Liver (tissue), 9 donors: ENCODE data around the gene N4BP3. TPM values are rescaled to one million over a fixed set of nuclear protein-coding genes. Genes with fewer than 3 reads are reported as not detected.
A peak's percentile ranks its signal among the peaks of the same experiment; 100 is the strongest.

Experiments used
- DNase-seq: peaks from one replicate; pipeline ENCODE4 v3.0.0-alpha.2; 2017; ENCODE audit warnings: low spot score
- H3K27ac ChIP-seq, 2 donors: one replicate each; pipeline ENCODE4 v1.7.0; 2013; ENCODE audit warnings: inconsistent platforms in 2 of 2, low read length in 2 of 2, control low read depth in 1 of 2, low read depth in 1 of 2, mild to moderate bottlenecking in 1 of 2
- H3K27me3 ChIP-seq, 4 donors: one replicate each; pipeline versions ENCODE4 v1.6.1 to v1.7.0; 2013; ENCODE audit warnings: low read length in 3 of 4, inconsistent platforms in 1 of 4, mild to moderate bottlenecking in 1 of 4, moderate library complexity in 1 of 4; ENCODE audit not compliant: control insufficient read depth in 4 of 4, insufficient read depth in 4 of 4
- H3K36me3 ChIP-seq, 4 donors: one replicate each; pipeline versions ENCODE4 v1.6.1 to v1.7.0; 2013; ENCODE audit warnings: low read length in 3 of 4, mild to moderate bottlenecking in 3 of 4, low read depth in 1 of 4, moderate library complexity in 1 of 4; ENCODE audit not compliant: control insufficient read depth in 4 of 4, insufficient read depth in 3 of 4
- H3K4me1 ChIP-seq, 4 donors: one replicate each; pipeline versions ENCODE4 v1.6.1 to v1.7.0; 2013; ENCODE audit warnings: low read length in 3 of 4, mild to moderate bottlenecking in 3 of 4, moderate library complexity in 1 of 4; ENCODE audit not compliant: control insufficient read depth in 4 of 4, insufficient read depth in 4 of 4
- H3K4me3 ChIP-seq, 3 donors: one replicate each; pipeline versions ENCODE4 v1.6.1 to v1.7.0; 2013; ENCODE audit warnings: low read length in 3 of 3, control low read depth in 1 of 3, low read depth in 1 of 3, mild to moderate bottlenecking in 1 of 3
- H3K9ac ChIP-seq, 2 donors: one replicate each; pipeline ENCODE4 v1.7.0; 2013; ENCODE audit warnings: low read length in 2 of 2, mild to moderate bottlenecking in 2 of 2, moderate library complexity in 2 of 2, control low read depth in 1 of 2, low read depth in 1 of 2
- H3K9me3 ChIP-seq, 4 donors: one replicate each; pipeline versions ENCODE4 v1.6.1 to v1.7.0; 2013; ENCODE audit warnings: low read length in 3 of 4; ENCODE audit not compliant: control insufficient read depth in 4 of 4
- CTCF ChIP-seq: fragments of 150-350 bp; IDR thresholded peaks from 2 replicates; pipeline ENCODE4 v1.5.1; 2017; ENCODE audit warnings: improper control_type of control experiment, low read depth, low read length; ENCODE audit not compliant: missing input control
- EGR1 ChIP-seq, 2 donors: IDR thresholded peaks; 2 replicates each; pipeline ENCODE4 v1.6.1; 2016 to 2018; ENCODE audit warnings: antibody characterized with exemption in 2 of 2, low read depth in 2 of 2
- FOXA1 ChIP-seq: IDR thresholded peaks from 2 replicates; pipeline ENCODE4 v1.6.1; 2016; ENCODE audit warnings: antibody characterized with exemption
- FOXA2 ChIP-seq: IDR thresholded peaks from 2 replicates; pipeline ENCODE4 v1.6.1; 2016; ENCODE audit warnings: antibody characterized with exemption
- GABPA ChIP-seq, 2 donors: IDR thresholded peaks in 1 of 2; conservative IDR thresholded peaks in 1 of 2; 2 replicates each; pipeline ENCODE4 v1.6.1; 2016; ENCODE audit warnings: antibody characterized with exemption in 2 of 2, mild to moderate bottlenecking in 1 of 2, moderate library complexity in 1 of 2
- HNF4A ChIP-seq, 2 donors: conservative IDR thresholded peaks; 2 replicates each; pipeline ENCODE4 v1.6.1; 2016; ENCODE audit warnings: antibody characterized with exemption in 2 of 2, mild to moderate bottlenecking in 2 of 2
- NR2F2 ChIP-seq: IDR thresholded peaks from 2 replicates; pipeline ENCODE4 v1.6.1; 2016; ENCODE audit warnings: antibody characterized with exemption
- RAD21 ChIP-seq, 2 donors: IDR thresholded peaks; 2 replicates each; pipeline ENCODE4 v1.6.1; 2016; ENCODE audit warnings: antibody characterized with exemption in 2 of 2, mild to moderate bottlenecking in 2 of 2
- REST ChIP-seq: IDR thresholded peaks from 2 replicates; pipeline ENCODE4 v1.6.1; 2016; ENCODE audit warnings: antibody characterized with exemption, mild to moderate bottlenecking
- RXRA ChIP-seq, 2 donors: IDR thresholded peaks; 2 replicates each; pipeline ENCODE4 v1.6.1; 2017 to 2018; ENCODE audit warnings: antibody characterized with exemption in 2 of 2, mild to moderate bottlenecking in 1 of 2
- SP1 ChIP-seq: IDR thresholded peaks from 2 replicates; pipeline ENCODE4 v1.6.1; 2018; ENCODE audit warnings: antibody characterized with exemption, mild to moderate bottlenecking
- TAF1 ChIP-seq: conservative IDR thresholded peaks from 2 replicates; pipeline ENCODE4 v1.6.1; 2016; ENCODE audit warnings: antibody characterized with exemption, mild to moderate bottlenecking
- YY1 ChIP-seq: IDR thresholded peaks from 2 replicates; pipeline ENCODE4 v1.6.1; 2016; ENCODE audit warnings: antibody characterized with exemption, mild to moderate bottlenecking
- ZBTB33 ChIP-seq: IDR thresholded peaks from 2 replicates; pipeline ENCODE4 v1.6.1; 2016; ENCODE audit warnings: antibody characterized with exemption
- WGBS: extraction: QIAGEN DNeasy Blood & Tissue Kit; methylation state at CpG from one replicate; pipeline ENCODE4 v1.1.7; 2013; 5-methylcytosine and 5-hydroxymethylcytosine counted together
- polyA plus RNA-seq, 2 donors: library from polyadenylated mRNA; stranded (reverse) in 1 of 2; unstranded in 1 of 2; fragments of 200-250 nt in 1 of 2; fragments of >200 nt in 1 of 2; fragmentation: Nextera tagmentation in 1 of 2; extraction: Ambion mirVana in 1 of 2; gene quantifications; one replicate each; pipeline versions ENCODE4 v1.2.1 to v1.2.3, GENCODE V29; 2013 to 2015
- total RNA-seq, 2 donors: library from RNA; depleted of rRNA; stranded (reverse); fragments of >200 nt; gene quantifications; one replicate each; pipeline ENCODE4 v1.2.3, GENCODE V29; 2014
- donor health status: healthy.
- donor health status: healthy.
- donor health status: healthy.
- donor health status: healthy.
- donor health status: healthy.

Gene N4BP3
- total and polyA plus RNA-seq, 4 donors: 0.06 to 0.28 (median 0.08) TPM; not detected in 1

- WGBS: 76% methylated on average over 10 of the region's 10 CpGs
- peak; percentile 33 for DNase-seq
Observed at GRCh38 chr5:178143901-178144300, 30.6 kb downstream of the N4BP3 start.

GRCh38 chr5:178145965-178146820, 32.9 kb downstream of the N4BP3 start:
- Histone ChIP-seq H3K27ac (no peak overlapping the region), H3K27me3 (no peaks in the 10 kb centered on the region), H3K9me3 (no peaks in the 10 kb centered on the region), H3K4me1 (no peaks in the 10 kb centered on the region), H3K4me3 (no peak overlapping the region), H3K36me3 (peaks cover 19 to 72% (median 38%) of the 10 kb centered on the region in 4 donors), H3K9ac (no peak overlapping the region)
- 62% methylated on average over 14 of the region's 14 CpGs for WGBS
- DNase-seq: peak; percentile 76
- TF ChIP-seq CTCF: peak; percentile 66
- no peak for TF ChIP-seq YY1
- peak; percentile 62 to 79 for TF ChIP-seq RAD21 (IDR thresholded peaks at IDR 0.05)
- no peak for TF ChIP-seq EGR1 (IDR thresholded peaks at IDR 0.05; ENCODE audit: low read depth in 2 of 2)
- no peak for TF ChIP-seq RXRA (IDR thresholded peaks at IDR 0.05)
- TF ChIP-seq GABPA (IDR thresholded peaks at IDR 0.05 in 1 of 2, conservative IDR thresholded peaks at IDR 0.05 in 1 of 2): no peak

More at GRCh38 chr5:178143901-178144300, 30.6 kb downstream of the N4BP3 start:
- peaks cover 17 to 54% (median 37%) of the 10 kb centered on the region in 4 donors for H3K36me3 ChIP-seq
- no peaks in the 10 kb centered on the region for H3K4me1 ChIP-seq
- TF ChIP-seq RAD21 (IDR thresholded peaks at IDR 0.05) (no peak), ZBTB33 (no peak), NR2F2 (no peak), FOXA2 (no peak)
- H3K27me3 ChIP-seq: no peaks in the 10 kb centered on the region
- no peaks in the 10 kb centered on the region for H3K9me3 ChIP-seq
- no peak overlapping the region for H3K4me3 ChIP-seq
- H3K9ac ChIP-seq: no peak overlapping the region
- no peak overlapping the region for H3K27ac ChIP-seq

- Histone ChIP-seq H3K27ac (no peak overlapping the region), H3K4me1 (peaks cover 0 to 2% (median under 1%) of the 10 kb centered on the region in 4 donors), H3K4me3 (no peak overlapping the region), H3K9ac (no peak overlapping the region), H3K36me3 (peaks cover 19 to 72% (median 35%) of the 10 kb centered on the region in 4 donors), H3K27me3 (no peaks in the 10 kb centered on the region), H3K9me3 (no peaks in the 10 kb centered on the region)
- no peak for DNase-seq
- 95% methylated on average over 15 of the region's 15 CpGs for WGBS
- TF ChIP-seq TAF1 (no peak), NR2F2 (no peak), HNF4A (conservative IDR thresholded peaks at IDR 0.05) (no peak), YY1 (no peak), ZBTB33 (no peak), FOXA1 (no peak), CTCF (no peak), REST (no peak), SP1 (no peak)
Observed at GRCh38 chr5:178147406-178147805, 34.1 kb downstream of the N4BP3 start.
